Keratinocyte (primary cell): Measurements from ENCODE around the gene NDUFS6.

ENCODE experiments used
- CTCF ChIP-seq, 3 experiments: IDR thresholded peaks in 1 of 3; conservative IDR thresholded peaks in 1 of 3; optimal IDR thresholded peaks in 1 of 3; 2 replicates in 2 of 3; 3 replicates in 1 of 3; pipeline versions ENCODE3 to v1.5.1; 2011; ENCODE audit warnings: low read length in 3 of 3, mild to moderate bottlenecking in 3 of 3, moderate library complexity in 2 of 3, control low read depth in 1 of 3, inconsistent platforms in 1 of 3; ENCODE audit not compliant: insufficient read depth in 2 of 3; ENCODE audit errors: extremely low read depth in 1 of 3
- EZH2 ChIP-seq: IDR thresholded peaks from one replicate; pipeline ENCODE4 v1.6.1; 2012; ENCODE audit warnings: inconsistent platforms, mild to moderate bottlenecking, low read length, moderate library complexity

- no peak for TF ChIP-seq CTCF (optimal IDR thresholded peaks at IDR 0.05 in 1 of 3, IDR thresholded peaks at IDR 0.05 in 1 of 3, conservative IDR thresholded peaks at IDR 0.05 in 1 of 3; ENCODE audit: extremely low read depth in 1 of 3, insufficient read depth in 2 of 3, low read length in 3 of 3)
- no peak for TF ChIP-seq EZH2
These were observed 58.9 kb downstream of the NDUFS6 start for GRCh38 chr5:1860021-1860610.
